ENCODE measurements around the gene WRAP73.

The WRAP73 gene

DNA sequence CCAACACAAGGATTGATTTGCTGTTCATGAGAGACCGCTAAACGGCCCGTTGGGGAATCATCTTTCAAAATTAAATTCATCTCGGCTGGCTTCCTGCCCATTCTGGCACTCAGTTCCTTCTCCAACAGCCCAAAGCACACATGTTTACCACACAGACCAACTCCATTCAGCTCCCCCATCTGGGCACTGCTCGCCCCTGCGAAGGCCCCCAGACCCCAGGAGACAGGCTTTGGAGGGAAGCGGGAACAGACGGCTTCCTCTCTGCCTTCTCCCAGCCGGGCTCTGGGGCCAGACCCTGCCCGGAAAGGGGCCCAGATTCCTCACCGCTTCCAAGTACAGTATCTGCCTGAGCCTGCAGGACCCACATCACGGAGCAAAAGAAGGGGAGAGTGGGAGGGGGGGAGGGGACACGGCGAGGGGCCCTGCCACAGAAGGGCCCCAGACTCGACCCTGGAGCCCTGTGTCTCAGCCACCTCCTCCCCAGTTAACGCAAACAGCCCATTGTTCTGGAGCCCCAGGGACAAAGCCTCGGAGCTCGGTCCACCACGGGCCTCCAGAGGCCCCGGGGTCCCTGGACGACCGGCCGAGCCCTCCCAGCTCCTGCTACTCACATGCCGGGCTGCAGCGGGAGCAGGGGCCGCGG is 39.3 kb downstream of the WRAP73 start:
- no peak for DNase-seq (ENCODE audit: low spot score)

DNA sequence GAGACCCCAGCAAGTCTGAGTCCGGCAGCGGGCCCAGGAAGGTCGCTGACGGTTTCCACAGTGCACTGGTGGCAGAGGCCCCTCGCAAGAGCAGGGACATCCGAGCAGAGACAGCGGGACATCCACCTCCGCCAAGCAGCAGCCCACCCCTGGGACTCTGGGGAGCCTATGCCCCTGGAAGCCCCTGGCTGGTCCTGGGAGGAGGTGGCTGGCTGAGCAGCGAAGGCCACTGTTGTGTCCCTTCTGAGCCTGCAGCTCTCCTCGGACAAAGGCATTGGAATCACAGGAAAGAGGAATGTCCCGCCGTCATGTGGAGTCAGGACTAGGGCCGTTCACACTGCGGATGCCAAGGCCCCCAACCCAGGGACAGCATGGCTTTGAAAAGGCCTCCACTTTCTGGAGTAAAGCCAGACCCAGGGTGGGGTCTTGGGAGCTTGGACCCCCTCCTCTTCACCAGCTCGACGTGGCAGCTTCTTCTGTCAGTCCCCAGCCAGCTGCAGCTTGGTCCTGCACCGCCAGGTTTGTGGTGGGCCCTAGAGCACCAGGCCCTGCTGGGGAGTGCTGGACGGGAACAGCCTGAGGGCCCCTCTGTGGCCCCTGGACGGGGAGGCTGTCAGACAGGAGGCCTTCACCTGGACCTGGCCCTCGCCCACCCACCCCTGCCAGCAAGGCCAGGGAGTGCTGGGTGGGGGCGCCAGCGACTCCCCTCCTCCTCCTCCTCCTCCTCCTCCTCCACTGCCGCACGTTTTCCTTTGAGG is 40.0 kb downstream of the WRAP73 start:
- DNase-seq (ENCODE audit: low spot score): no peak

DNA sequence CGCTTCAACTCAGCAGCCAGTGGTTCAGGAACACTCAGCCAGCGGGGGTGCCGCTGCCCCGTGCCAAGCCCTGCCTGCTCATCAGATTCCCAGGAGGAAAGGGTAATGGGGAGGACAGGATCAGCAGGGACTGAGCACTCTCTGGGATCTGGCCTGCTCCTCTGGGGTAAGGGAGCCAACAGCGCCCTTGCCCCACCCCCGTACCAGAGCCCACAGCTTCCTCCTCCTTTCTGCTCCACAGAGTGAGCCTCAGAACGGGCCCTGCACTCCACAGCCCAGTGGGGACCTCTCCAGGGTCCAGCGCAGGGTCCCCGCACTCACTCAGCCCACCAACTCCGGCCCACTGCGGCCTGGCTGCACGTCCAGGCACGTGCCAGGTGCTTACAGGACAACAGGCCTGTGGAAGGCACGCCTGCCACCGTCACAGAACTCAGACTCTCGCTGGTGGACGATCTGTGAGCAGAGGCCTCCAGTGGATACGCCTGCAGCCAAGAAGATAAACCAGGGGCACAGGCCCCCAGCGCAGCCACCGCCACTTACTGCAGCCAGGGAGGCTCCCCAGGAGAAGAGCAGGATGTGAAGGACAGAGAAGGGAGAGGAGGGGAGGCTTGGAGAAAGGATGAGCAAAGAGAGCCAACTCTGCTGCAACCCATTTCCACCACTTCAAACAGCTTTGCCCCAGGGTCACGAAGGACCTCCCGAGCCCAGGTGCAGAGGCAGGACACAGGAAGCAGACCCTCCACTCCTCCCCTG is 40.7 kb downstream of the WRAP73 start:
- DNase-seq (ENCODE audit: low spot score): no peak

DNA sequence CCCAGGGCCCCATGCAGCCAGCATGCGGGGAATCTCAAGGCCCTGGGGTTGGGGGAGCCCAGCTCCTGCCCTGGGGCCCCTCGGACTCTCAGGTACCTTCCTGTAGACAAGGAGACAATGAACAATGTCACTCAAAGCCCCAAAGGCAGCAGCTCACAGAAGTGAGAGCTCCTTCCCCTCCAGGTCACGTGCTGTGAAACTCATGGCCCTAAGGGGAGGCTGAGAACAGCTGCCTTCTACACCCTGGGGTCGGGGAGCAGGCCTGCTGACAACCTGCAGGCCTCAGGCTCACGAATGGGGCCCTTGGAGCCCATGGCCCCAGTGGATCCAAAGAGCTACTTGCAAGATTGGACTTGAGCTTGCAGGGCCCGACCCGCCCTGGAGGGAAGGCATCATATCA is 41.7 kb downstream of the WRAP73 start:
- no peak for DNase-seq (ENCODE audit: low spot score)

DNA sequence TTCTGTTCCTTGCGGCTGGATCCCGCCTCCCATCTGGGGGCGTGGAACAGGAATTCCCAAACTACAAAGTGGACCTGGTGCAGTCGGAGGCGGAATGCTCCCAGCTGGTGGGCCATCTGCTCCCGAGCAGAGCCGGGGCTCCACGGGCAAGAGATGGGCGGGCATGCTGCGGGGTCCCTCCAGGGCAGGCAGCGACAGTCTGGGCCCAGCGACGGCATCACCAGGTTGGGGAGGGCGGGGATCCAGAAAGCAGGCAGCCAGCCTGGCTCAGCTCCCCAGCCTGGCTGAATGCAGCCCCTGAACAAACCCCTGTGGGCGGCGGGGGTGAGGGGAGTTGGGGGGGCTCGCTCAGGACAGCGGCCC is 42.2 kb downstream of the WRAP73 start:
- no peak for DNase-seq (ENCODE audit: low spot score)

DNA sequence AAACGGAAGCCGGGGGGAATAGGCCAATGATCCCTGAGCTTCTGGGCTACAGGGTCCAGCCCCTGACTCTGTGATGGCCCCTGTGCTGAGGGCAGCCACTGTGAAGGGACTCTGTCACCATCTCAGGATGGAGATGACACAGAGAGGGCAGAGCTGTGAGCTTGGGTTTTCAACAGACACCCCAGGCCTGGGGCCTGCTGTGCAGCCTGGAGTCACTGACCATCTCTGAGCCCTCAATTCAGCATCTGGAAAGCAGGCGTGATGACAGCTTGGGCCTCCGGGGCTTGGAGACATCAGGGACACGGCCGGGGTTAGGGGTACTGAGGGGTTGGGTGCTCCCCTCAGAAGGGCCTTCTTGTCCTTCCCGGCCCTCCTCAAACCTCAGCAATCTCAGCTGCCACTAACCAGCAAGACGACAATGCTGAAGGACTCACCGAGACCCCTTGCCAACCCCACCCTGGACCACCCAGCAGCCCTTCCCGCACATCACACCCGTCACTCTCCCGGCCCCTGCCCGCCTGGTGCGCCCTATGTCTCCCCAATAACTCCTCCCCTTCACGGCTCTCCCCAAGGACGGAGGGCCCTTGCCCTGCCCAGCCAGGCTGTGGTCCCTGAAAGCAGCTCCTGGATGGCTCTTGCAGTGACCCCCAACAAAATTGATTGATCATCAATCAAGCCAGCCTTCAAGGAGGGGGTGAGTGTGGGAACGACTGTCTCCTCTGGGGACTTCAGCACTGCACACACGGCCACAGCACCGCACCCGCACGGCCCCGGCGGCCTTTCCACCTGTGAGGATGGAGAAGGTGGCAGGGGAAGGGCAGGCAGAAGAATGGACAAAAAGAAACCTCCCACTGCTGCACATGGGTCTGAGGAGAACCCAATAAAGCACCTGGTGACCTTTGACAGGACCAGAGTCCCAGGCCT is 42.9 kb downstream of the WRAP73 start:
- no peak for DNase-seq (ENCODE audit: low spot score)

DNA sequence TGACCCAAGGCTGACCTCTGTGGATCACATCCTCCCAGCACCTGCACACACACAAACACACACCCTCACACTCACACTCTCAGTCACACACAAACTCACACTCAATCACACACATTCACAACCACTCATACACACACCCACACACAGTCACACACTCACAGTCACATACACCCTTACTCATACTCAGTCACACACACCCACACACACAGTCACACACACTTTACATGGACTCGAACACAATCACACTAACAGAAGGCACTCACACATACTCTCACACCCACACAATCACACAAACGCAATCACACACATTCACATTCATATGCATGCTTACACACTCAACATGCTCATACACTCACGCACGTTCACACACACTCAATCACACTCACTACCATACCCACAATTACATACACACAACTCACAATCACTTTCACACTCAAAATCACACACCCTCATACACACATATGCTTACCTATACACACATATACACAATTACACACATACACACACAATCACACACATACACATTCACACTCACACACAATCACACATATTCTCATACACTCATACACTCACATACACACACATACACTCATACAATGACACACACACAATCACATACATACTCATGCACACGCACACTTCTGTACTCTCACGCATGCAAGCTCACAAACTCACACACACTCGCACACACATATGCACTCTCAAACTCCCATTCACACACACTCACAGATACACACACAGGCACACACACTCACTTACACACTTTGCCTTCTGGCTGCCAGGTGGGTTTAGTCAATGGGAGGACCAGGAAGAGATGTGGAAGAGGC is 44.7 kb downstream of the WRAP73 start:
- no peak for DNase-seq (ENCODE audit: low spot score)

DNA sequence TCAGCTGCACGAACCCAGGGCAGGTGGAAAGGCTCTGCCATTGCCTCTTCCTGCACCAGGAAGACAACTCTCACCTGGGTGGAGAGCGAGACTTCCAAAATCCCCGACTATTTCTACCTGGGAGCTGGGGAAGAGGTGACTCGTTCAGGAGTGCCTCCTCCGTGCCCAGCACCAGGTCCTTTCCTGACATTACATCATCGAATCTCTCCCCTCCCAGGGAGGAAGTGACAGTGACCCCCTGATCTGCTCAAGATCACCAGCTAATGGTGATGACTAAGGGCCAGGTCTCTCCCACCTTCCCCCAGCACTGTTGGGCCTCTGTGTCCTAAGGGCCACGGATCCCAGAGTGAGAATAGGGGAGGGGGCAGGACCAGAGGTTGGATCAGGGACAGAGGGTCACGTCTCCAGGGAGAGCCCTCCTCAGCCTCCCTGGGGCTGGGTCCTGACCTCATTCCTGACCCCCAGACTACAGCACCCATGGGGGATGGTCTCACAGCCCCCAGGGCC is 45.4 kb downstream of the WRAP73 start:
- no peak for DNase-seq (ENCODE audit: low spot score)

DNA sequence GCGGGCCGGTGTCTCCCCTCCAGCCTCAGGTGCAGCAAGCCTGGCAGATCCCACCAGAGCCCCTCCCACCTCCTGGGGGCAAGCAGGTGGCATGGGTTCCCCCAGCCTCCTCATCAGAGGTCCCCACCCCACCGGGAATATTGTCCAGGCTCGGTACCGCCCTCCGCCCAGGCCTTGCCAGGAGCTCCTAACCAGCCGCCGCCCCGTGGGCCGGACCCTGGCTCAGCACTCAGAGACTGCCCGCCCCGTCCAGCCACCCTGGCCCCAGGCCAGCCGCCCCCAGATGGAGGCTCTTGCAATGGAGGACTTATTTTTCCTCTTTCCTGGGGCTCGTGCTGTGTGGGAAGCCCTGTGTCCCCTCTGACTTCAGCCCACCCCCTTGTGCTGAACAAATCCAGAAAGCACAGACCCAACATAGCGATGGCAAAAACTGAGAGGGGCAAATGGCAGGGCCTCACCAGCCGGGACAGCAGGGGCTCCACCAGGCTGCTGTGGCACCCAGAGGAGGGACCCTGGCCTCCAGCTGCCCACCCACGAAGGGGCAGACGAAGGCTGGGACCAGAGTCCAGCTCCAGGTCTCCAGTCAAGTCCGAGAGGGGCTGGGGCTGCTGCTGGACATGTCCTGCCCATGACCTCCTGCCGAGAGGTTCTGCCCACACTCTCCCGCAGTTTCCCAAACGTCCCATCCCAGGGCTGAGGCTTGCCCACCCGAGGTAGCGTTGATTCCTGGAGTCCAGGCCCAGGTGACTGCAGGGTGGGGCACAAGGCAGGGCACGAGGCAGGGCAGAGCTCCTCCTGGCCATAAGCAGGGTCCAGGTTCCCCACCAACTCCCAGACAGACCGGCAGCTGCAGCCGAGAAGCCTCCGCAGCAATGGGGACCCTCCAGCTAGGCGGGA is 46.1 kb downstream of the WRAP73 start:
- DNase-seq (ENCODE audit: low spot score): no peak

DNA sequence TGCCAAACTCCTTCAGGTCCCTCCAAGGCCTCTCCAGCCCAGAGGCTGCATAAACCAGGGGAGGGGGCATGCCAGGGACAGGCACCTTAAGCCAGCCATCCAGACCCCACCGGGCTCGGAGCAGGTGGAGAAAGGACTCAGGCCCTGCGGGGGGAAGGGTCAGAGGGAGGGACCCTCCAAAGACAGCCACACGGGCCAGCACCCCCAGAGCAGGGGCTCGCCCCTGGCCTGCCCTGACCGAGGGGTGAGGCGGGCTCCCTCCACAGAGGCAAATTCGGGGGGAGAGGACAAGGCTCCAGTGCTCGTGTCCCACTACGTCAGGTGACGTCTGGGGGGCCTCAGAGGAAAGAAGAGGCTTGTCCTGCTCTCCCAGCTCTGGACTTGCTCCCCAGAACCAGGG is 46.7 kb downstream of the WRAP73 start:
- no peak for DNase-seq (ENCODE audit: low spot score)

DNA sequence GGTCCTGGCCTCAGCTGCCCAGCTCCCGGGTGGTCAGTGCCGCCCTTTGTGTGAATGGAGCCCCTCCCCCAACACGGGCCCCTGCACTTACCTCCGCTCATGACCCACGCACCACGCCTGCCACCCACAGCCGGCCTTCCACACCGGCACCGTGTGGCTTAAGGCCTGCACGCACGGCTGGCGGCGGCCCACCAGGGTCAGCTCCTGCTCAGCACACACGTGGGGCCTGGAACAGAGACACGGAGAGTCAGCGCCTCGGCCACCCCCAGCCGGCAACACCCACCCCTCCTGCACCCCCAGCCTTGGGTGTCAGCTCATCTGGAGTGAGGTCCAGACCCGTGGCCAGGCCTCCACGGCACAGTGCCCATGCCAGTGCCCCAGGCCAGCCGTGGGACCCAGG is 47.5 kb downstream of the WRAP73 start:
- DNase-seq (ENCODE audit: low spot score): no peak

DNA sequence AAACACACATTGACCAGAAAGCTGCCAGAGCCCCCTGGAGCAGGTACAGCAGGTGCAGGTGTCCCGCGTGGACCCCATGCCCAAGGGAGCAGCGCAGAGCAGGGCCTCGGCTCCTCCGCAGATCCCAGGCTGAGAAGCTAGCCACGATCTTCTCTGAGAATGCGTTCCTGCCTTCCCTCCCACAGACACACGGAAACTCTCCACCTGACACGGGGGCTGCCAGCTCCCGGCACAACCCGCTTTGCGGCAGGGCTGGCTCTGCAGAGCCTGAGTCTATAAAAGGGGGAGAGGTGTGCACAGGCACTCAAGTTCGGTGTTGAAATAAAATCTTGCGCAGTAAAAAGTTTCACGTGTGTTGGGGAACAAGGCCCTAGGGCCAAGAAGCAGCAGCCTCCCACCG is 48.2 kb downstream of the WRAP73 start:
- no peak for DNase-seq (ENCODE audit: low spot score)

DNA sequence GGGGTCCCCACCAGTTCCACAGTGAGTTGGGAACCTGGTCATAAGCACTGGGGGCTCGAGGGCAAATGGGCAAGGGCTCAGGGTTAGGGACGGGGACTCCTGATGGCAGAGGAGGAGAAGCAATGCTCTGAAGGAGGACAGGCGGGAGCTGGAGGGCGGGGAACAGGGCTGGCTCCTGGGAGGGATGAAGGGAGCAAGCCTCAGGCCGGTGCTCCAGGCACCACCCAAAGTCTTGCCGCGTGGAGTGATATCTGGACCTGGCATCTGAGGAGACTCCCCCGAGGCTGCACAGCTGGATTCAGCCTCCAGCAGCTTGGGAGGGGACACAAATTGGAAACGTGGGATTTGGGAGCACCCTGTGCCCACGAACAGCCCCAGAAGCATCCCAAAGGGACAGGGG is 49.5 kb downstream of the WRAP73 start:
- no peak for DNase-seq (ENCODE audit: low spot score)

DNA sequence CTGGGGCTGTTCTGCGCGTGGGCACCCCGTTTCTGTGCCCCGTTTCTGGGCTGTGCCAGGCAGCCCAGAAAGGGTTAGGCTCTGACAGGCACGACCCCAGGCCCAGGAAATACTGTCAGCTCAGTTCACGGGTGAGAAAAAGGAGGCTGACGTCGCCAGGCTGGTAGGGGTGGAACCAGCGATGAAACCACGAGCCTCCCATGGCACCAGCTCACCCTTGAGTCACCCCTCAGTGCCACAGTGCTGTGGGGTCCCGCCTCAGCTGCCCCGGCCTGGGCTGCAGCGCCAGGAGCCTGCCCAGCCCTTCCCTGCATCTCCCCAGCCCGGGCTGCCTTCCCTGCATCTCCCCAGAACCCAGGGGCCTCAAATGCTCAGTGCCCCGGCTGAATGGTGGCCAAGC is 50.1 kb downstream of the WRAP73 start:
- DNase-seq (ENCODE audit: low spot score): no peak

DNA sequence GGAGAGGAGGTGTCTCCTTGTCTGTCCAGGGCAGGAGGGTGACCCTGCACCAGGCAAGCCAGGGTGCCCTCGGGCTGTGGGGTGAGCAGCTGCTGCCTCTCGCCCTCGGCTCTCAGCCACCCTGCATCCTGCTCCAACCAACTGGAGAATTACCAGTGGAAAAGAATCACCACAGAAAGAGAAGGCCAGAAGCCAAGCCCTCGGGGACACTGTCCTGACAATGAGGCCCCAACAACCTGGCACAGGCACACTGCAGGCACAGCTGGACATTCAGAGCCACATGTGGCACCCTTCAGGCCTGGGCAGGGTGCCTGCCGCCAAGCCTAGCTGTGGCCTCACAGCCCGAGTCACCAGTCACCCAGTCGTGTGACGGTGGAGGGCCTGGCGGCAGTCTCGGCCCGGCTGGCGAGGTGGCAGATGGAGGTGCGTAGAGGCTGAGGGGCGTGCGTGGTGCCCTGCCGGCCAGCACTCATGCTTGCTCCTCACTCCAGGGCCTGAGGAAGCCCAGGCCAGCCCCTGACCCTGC is 50.6 kb downstream of the WRAP73 start:
- DNase-seq (ENCODE audit: low spot score): no peak

DNA sequence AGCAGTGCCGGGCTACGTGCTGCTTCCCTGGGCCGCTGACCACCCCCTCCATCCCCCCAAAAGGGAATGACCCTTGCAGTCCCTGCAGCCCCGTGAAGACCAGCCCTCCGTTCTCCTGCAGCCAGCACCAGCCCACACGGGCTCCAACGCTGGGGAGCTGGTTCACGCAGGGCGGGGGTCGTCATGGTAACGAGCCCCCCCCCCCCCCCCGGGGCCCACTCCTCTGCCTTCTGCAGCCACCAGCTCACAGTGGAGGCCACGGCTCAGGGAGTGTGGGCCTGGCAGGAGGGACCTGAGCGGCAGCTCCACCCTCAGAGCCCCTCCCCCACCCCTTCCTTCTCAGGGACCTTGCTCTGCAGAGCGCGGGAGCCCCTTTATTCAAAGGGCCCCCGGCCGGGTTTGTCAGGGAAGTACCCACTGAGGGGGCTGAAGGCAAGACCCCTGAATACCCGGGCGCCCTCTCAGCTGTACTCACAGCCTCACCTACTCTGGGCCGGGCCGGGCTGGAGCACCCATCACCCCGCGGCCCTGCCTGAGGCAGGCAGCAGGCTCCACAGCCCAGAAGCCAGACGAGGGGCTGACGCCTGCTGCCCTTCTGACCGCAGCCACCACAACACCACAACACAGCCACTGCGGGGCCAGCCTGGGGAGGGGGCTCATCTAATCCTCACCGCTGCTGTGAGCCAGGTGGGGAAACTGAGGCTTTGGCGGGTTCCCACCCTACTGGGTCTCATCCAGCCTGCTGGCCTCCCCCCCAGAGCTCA is 51.2 kb downstream of the WRAP73 start:
- DNase-seq (ENCODE audit: low spot score): no peak

DNA sequence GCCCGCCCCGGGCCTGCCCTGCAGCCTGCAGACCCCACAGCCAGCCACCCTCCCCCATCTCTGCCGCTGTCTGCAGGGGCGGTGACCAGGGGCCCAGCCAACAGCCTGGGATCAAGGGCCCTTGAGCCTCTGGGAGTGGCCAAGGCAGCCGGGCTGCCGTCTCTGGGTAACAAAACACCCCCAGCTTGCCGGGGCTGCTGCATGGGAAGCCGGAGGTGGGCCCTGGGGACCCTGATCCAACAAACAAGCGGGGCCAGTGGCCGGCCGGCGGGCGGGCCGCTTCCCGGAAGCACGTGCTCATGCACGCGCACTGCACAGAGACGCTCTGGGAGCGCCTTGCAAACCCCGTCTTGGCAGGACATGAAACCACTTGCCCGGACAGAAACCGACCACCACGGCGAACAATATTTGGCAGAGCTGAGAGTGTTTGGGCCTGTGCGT is 51.8 kb downstream of the WRAP73 start:
- DNase-seq (ENCODE audit: low spot score): no peak

DNA sequence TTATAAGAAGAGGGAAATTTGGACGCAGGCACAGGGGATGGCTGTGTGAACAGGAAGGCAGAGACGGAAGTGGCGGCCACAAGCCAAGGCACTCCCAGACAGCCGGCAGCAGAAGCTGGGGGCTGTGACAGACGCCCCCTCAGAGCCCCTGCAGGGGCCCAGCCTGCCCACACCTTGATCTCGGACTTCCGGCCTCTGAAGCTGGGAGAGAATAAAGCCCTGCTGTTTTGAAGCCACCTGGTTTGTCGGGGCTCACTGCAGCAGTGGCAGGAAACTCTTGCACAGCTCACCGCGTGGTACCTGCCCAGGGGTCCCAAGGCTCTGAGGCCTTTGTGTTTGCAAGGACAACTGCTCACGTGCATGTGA is 52.3 kb downstream of the WRAP73 start:
- peak; percentile 29 for DNase-seq (ENCODE audit: low spot score)
